GM12801 (cell line): Measurements from ENCODE around the gene ZNF831.

Experiments used
- CTCF ChIP-seq: IDR thresholded peaks from one replicate; pipeline ENCODE4 v1.5.1; 2011; ENCODE audit warnings: control low read depth; ENCODE audit not compliant: insufficient read length; ENCODE audit errors: extremely low read depth

Gene ZNF831

DNA sequence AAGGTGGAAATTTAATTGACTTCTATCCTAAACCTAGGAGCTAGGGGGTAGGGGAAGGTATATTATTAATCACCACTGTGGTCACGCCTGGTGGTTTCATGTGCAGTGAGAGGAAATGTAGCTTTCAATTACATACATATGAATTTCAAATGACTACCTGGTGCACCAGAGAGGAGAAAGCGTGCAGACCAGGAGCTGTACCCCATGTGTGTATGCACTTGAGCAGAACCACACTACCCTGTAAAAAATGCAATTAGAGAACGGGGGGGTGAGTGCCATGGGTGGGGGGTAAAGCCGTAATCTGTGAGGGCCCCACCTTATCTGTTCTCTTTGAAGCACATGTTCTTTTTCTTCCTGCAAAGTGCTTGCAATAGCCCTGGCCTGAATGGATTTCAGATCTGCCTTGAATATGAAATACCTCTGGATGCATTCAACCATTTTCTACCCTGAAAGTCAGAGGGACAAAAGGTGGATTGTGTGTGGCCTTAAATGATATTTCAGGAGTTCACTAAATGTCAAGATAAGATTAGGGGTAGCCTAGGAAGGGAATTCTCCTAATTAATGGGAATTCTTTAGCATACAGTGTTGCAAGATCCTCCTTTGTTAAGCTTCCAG is 105.9 kb downstream of the ZNF831 start:
- TF ChIP-seq CTCF: no peak

GRCh38 chr20:59270380-59270779 is 106.8 kb downstream of the ZNF831 start:
- TF ChIP-seq CTCF: no peak

GRCh38 chr20:59273739-59274357 is 110.2 kb downstream of the ZNF831 start:
- no peak for TF ChIP-seq CTCF

DNA sequence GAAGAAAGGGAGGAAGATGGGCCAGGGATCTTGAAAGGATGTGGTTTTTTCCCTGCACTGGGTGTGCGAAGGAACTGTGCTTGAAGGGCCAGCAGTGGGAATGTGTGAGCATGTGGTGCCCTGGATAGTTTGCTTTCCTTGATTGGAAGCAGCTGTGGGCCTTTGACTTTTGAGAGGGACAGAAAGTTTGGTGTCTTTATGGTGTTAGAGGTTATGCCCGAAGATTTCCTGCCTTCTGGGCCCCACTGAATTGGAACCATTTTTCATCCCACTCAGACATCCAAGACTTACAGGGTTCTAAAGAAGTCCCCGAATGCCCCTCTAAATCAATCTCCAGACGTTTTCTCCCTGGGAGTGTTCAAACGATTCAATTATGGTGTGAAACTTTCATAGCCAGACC is 113.3 kb downstream of the ZNF831 start:
- TF ChIP-seq CTCF: no peak

DNA sequence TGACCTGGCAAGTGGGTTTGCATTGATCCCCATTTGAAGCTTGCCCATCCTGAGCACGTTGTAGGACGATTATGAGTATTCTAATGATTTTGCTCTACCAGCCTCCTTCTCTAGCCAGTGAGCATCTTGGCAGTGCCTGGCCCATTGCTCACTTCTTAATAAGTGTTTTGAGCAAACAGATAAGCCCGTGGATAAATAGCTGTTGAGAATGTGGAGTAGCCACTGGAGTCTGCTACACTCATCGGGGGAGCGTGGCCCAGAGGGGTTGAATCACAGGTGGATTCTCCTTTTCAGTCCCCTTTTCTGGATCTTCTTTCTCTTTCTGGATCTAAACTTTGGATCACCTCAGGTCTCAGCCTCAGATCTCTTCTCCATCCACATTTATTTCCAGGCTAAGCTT is 120.8 kb downstream of the ZNF831 start:
- TF ChIP-seq CTCF: no peak

DNA sequence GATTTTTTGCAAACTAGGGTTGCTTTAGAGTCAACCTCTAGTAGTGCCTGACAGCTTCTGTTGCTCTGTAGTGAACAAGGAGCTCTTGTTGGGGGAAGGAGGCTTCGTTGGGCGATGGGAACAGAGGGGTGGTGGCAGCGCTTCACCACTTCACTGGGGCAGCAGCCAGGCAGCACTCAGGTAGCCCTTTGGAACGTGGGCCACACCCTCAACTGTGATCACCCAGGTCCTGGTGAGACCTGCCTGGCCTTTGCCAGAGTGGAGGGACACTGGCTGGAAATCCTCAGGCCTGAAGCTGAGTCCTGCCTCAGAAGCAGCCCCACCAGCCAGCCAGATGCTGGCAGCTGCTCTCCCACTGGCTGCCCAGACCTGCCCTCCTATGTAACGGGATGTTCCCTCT is 126.4 kb downstream of the ZNF831 start:
- TF ChIP-seq CTCF: no peak

DNA sequence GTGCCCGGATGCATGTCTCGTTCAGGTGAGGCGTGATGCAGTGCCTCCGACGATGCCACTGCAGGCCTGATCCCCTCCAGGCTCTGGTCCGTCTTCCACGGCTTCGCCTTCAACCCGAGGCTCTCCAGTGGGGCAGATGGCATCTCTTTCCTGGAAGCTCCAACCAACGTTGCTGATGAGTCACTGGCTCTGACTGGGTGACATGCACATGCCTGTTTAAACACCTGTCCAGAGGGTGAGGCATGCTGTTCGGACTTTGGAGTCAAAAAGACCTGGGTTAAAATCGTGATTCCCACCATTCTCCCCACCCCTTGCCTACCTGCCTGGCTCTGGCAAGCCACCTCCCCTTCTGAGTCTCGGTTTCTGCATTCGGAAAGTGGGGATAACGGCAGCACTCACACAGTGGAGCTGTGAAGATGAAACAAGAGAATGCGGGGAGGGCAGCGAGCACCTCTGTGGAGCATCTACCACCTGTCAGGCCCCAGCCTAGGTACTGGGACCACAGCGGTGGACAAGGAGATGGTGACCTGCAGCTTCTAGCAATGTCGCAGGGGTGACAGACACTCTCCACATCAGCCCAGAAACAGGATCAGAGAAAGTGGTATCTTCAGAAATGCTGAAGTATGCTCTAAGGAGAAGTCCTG is 128.2 kb downstream of the ZNF831 start:
- no peak for TF ChIP-seq CTCF
